ENCODE data around the gene MRPS18A.
"Not testable (repeated sequence)": the region's sequence is repeated elsewhere in the genome, so short reads cannot be mapped to it uniquely, and the experiment has no call there.

MRPS18A gene

DNA sequence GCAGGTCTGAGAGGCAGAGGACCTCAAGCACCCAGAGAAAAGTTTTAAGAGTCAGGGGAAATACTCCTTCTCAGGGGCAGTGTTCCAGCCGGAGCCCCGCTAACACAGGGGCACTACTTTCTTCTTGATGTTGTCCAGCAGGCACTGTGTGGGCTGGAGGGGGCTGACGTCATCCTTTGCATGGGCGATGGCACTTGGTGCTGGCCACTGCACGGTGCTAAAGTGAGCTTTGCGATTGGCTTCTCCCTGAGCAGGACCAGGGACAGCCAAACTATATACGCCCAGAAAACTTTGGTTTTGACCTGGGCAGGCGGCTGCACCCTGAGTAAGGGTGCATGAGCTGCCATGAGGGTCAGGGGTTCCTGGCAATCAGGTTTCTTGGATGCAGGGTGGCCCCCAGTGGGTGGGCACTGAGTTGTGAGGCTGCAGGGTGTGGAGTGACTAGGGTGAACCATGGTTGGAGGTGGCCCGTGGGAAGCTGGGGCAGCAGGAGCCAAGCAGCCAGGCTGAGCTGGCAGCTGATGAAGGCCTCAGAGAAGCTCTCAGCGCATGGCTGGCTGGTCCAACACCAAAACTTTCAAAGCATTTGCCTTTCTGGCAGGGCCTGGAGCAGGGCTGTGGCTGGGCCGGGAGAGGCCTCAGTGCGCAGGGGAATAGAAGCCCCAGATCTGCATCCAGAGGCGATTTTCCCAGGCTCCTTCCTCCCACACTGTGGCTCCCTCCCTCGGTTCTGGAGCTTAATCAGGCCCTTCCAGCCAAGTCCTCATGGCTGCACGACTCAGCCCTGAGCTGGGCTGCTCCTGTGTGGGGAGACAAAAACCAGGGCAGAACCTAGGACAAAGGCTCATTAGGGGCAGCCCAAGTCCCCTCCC is 18.3 kb downstream of the MRPS18A start:
- no peak for DNase-seq

DNA sequence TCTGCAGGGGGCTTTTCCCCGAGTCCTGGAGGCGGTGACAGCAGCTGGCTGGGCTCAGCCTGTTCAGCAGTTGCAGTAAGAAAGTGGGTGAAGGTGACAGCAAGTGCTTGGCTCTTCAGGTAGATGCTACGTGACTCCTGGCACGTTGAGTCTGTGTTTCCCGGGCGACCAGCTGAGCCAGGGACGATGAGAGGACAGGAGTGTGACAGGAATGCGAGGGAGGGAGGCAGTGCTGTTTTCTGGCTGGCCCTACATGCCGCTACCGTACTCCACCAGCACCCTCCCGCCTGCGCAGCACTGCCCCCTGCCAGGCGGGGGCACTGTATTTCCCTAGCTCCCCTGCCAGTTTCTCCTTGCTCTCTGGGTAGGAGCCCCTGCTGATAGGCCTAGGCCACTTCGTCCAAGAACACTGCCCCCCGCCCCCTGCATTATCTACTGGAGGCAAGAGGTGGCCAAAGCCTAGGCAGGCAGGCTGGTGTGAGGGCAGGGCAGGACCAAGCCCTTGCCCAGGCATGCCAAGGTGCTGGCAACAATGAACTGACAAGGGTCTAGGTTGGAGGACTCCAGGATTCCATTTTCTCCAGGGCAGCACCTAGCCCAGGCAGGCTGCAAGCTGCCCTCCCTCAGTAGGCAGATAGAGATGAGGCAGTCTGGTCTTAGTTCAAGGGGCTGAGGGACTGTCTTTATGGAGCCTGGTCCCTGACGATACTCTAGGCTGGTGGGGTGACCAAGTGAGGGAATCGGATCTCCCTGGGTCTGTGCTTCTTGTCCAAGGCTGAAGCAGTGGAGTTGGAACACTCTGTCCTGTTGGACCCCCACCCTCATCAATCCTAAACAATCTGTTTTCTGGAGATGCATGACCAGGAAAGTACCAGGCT is 19.2 kb downstream of the MRPS18A start:
- no peak for DNase-seq

DNA sequence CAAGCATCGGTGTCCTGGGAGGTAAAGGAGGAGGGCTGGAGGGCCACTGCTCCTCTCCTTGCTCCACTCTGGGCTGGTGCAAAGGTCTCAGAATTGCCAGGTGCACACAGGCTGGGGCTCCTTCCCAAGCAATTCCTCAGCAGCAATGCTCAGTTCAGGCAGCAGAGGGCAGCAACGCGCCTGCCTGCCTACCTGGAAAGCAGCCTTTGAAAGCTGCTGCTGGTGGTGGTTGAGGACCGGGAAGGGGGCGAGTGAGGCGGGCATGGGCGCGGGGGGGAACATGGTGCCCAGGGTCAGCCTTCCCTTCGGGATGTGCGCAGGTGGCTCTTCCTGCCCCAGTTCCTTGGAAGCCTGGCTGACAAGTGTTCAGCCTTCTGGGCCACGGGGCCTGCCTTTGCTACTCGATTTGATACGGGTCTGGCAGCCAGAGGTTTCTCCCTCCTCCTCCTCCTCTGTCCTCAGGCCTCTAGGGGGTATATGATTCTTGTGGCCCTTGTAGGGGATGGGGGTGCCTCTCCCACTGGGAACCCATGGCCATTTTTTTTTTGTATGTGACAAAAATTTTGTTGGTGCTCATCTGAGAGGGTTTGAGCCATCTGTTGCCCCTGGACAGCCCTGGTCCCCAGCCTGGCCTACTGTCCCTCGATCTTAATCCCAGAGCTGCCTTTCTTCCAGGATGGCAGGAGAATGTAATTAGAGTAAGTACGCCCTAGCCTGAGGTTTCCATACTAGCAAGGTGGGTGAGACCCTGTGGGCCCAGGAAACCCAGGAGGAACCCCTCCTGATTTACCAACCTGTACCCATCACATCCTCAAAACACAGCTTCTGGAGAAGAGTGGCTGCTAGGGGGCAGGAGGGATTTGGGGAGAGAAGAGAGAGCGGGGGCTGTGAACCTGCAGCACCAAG is 20.1 kb downstream of the MRPS18A start:
- DNase-seq, result no peak

DNA sequence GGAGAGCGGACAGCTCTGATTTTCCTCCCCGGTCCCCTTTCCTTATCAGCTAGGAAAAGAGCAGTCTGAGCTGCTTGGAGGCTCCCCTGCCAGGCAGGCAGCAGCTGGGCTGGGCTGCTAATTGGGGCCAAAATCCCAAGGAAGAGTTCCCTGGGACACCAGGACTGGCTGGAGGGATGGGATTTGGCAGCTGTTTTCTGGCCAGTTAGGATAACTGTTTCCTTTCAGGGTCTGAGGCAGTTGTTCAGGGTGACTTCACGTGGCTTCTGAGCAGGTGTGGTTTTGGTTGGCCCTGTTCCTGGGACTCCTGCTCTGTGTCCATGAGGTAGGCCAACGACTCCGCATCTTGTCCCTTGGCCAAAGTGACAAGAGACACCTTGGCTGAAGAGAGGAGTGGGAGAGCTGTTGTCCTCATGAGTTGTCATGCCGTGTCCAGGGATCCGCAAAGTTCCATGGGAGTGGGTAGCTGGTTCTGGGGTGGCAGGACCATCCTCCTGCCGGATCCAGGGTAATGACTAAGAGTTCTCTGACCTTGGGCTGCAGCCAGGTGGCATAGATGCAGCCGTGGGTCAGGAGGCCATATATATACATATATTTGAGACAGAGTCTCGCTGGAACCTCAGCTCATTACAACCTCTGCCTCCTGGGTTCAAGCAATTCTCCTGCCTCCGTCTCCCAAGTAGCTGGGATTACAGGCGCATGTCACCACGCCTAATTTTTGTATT is 21.2 kb downstream of the MRPS18A start:
- no peak for DNase-seq

DNA sequence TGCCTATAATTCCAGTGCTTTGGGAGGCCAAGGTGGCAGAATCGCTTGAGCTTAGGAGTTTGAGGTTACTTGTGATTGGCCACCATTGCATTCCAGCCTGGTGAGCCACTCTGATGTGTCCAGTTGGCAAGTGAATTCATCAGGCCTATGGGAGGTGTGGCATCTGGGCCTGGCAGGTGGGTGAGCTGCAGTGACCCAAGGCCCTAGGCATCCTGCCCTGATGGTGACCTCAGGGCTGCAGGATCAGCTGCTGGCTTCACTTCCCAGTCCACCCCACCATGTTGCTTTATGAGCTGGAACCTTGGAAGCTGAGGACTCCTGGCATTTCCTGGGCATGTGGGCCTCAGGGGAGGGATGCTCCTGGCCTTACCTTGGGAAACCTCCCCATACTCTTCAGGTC is 22.2 kb downstream of the MRPS18A start:
- DNase-seq, result no peak

DNA sequence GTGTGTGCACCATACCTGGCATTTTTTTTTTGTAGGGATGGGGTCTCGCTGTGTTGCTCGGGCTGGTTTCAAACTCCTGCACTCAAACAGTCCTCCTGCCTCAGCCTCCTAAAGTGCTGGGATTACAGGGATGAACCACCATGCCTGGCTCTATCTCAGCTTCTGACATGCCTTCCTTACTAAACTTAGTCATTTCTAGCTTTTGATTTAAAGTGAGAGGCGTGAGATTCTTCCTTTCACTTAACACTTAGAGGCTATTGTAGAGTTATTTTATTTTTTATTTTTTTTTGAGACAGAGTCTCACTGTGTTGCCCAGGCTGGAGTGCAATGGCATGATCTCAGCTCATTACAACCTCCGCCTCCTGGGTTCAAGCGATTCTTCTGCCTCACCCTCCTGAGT is 24.6 kb downstream of the MRPS18A start:
- DNase-seq, result not testable (repeated sequence)

DNA sequence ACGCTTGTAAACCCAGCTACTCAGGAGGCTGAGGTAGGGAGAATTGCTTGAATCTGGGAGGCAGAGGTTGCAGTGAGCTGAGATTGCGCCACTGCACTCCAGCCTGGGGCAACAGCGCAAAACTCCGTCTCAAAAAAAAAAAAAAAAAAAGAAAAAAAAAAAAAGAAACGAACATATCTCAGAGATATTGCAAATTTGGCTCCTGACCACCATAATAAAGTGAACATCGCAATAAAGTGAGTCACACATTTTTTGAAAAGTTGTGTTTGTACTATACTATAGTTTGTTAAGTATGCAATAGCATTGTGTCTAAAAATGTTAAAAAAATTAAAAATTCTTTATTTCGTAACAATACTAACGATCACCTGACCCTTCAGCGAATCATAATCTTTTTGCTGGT is 29.4 kb downstream of the MRPS18A start:
- no peak for DNase-seq

DNA sequence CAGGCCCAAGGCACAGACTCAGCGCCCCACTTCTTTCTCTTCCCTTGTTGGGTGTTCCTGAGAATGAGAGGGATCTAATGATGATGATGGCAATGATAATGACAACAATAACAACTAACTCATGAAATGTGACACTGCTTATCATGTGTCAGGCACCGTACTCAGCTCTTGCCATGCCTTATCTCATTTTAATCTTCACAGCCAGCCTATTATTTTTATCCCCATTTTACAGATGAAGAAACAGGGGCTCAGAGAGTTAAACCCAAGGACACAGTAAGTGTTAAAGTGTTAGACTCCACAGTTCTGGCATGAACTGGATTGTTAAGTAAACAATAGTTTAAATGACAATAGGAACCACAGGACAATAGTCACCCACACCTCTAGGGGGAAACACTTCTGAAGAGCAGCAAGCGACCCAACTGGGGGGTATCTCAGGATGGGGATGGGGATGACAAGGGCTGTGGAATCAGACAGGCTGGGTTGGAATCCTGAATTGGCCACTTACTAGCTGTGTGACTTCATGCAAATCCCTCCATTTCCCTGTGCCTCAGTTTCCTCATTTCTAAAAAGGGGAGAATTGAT is 30.3 kb downstream of the MRPS18A start:
- DNase-seq, result no peak

DNA sequence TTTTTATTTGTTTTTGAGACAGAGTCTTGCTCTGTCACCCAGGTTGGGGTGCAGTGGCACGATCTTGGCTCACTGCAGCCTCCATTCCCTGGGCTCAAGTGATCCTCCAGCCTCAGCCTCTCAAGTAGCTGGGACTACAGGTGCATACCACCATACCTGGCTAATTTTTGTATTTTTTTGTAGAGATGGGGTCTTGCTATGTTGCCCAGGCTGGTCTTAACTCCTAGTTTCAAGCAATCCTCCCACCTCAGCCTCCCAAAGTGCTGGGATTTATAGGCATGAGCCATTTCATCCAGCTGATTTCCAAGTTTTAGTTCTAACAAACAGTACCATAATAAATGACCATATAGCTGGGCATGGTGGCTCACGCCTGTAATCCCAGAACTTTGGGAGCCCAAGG is 34.8 kb downstream of the MRPS18A start:
- not testable (repeated sequence) for DNase-seq

DNA sequence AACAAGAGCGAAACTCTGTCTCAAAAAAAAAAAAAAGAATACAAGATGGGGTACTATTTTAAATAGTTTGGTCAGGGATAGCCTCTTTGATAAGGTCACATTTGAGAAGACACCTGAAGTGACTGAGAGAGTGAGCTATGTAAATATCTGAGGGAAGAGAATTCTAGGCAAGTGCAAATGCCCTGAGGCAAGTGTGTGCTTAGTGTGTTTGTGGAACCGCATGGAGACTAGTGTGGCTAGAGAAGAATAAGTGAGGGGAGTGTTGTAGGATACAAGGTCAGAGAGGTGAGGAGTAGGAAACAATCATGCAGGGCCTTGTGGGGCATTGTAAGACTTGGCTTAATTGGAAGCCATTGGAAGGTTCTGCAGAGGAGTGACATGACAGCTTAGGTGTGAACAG is 39.3 kb downstream of the MRPS18A start:
- no peak for DNase-seq

DNA sequence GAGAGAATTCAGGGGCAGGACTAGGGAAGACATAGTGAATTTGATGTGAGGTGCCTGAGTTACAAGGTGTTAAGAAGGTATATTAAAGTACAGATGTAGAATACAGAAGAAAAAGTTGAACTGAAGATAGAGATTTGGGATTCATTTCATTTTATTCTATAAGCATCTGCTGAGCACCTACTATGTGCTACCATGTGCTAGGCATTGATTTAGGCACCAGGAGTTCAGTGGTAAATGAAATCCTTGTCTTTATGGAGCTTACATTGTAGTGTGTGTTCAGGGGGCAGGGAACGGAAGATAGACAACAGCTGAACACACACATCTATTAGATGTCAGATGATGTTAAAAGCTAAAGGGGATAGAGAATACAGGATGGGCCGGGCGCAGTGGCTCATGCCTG is 40.0 kb downstream of the MRPS18A start:
- DNase-seq, result no peak

DNA sequence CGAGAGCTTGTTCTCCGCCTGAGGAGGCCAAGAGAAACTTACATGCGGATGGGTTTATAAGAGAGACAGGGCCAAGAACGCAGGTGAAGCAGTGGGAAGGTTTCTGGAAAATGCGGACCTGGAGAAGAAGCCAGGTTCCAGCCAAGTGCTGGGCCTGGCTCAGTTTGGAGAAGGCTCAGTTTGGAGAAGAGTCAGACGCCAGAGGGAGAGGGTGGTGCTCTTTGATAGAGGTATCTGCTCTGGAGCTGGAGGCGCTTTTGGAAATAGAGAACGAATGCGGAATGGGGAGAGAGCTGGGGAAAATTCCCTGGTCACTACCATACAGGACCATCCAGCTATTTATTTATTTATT is 42.0 kb downstream of the MRPS18A start:
- no peak for DNase-seq

DNA sequence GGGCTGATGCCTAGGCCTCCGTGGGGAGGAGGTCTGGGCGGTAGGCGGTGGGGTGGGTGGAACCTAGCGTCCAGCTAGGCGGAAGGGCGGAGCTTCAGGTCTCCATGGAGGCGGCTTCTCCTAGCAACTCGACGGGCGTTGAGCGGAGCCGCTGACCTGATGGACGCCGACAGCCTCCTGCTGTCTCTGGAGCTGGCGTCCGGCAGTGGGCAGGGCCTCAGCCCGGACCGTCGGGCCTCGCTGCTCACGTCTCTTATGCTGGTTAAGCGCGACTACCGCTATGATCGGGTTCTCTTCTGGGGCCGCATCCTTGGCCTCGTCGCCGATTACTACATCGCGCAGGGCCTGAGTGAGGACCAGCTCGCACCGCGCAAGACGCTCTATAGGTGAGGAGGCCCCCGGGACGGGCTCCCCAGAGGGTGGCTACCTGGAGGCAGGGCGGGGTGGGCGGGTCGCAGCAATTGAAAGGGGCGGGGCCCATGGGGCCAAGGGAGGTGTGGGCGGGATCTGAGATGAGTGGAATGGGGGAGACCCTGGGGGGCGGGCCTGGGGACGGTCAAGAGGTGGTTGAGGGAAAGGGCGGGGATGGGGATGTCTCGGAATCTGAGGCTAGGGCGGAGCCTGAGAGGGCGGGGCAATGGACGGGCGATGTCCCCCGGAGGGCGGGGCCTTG is 42.5 kb downstream of the MRPS18A start, which contains the start of gene RSPH9:
Gene RSPH9 (plus strand): TSS at position 97 of the 673 bp plus-strand sequence. CDS start 63 bp downstream, at position 160.
- no peak for DNase-seq

DNA sequence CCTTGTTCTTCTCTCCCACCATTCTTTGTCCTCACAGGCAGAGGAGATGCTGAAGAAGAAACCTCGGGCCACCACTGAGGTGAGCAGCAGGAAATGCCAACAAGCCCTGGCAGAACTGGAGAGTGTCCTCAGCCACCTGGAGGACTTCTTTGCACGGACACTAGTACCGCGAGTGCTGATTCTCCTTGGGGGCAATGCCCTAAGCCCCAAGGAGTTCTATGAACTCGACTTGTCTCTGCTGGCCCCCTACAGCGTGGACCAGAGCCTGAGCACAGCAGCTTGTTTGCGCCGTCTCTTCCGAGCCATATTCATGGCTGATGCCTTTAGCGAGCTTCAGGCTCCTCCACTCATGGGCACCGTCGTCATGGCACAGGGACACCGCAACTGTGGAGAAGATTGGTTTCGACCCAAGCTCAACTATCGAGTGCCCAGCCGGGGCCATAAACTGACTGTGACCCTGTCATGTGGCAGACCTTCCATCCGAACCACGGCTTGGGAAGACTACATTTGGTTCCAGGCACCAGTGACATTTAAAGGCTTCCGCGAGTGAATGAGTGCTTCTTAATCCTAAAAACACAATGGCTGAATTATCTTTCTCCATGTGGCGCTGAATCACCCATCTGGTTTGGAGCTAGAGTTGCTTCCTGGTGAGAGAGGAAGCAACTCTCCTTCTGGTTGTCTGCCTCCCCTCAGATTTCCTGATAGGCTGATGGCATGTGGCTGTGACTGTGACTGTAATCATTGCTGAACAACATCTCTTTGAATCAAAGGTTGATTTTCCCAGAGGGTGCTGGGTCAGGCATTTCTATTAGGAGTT is 47.4 kb downstream of the MRPS18A start:
- no peak for DNase-seq

DNA sequence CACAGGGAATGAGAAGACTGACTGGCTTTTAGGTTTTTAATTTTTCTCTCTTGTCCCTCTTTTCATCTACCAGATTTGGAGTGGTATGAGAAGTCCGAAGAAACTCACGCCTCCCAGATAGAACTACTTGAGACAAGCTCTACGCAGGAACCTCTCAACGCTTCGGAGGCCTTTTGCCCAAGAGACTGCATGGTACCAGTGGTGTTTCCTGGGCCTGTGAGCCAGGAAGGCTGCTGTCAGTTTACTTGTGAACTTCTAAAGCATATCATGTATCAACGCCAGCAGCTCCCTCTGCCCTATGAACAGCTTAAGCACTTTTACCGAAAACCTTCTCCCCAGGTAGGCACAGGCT is 51.3 kb downstream of the MRPS18A start:
- no peak for DNase-seq

DNA sequence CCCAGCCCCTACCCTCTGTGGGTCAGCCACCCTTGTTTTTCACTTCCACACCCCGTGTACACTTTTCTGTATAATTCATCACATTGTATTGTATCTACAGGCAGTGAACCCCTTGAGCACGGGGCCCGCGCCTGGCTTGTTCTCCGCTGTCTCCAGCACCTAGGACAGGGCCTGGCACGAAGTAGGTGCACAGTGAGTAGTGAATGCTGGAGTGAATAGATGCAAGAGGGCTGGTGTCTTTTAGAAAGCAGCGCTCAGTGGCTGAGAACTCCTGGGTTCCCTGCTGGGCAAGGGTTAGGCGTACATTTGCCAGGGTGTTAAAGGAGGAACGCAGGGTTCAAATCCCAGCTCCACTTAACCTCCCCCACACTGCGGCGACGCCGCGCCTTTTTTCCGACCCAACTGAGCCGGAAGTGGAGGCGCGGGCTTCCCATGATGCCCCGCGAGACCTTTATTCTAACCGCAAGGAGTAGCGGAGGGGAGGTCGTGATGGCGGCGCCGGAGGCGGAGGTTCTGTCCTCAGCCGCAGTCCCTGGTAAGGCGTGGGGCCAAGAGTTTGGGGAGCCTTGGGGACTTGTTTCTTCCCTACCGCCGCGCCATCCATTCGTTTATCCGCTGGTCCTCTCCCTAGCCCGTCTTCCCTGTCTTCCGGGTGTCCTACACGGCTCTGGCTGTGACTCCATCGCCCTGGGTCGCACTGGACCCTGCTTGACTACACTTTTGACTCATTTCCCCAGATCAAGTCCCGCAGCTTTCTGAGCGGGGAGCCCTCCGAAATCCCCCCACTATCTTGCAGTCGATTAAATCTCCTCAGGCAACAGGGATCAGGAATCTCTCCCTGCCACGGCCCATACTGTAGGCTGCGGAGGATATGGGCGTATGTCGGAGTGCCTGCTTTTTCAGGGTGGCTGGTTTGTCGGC is 51.9 kb downstream of the MRPS18A start, which contains the start of gene MAD2L1BP:
Gene MAD2L1BP (plus strand): TSS at position 454 of the 921 bp plus-strand sequence. CDS start 36 bp downstream, at position 490.
- peak; percentile 62 for DNase-seq

DNA sequence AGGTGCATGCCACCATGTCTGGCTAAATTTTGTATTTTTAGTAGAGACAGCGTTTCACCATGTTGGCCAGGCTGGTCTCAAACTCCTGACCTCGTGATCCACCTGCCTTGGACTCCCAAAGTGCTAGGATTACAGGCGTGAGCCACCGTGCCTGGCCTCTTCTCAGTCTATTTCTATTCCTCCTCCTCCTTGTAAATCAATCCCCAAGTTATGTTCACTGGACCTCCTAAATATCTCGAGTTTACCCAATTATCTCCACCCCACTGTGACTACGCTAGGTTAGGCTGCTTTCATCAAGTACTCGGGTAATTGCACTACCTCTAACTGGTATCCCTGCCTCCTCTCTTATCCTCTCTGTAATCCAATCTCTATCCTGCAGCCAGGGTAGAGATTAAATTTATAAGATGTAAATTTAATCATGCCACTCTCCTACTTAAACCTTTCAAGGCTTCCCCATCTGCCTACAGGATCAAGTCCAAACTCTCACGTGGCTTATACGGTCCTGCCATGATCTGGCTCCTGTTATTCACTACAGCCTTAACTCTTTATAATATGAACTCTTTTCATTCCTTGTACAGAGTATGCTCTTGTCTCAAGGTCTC is 52.8 kb downstream of the MRPS18A start:
- DNase-seq, result no peak

DNA sequence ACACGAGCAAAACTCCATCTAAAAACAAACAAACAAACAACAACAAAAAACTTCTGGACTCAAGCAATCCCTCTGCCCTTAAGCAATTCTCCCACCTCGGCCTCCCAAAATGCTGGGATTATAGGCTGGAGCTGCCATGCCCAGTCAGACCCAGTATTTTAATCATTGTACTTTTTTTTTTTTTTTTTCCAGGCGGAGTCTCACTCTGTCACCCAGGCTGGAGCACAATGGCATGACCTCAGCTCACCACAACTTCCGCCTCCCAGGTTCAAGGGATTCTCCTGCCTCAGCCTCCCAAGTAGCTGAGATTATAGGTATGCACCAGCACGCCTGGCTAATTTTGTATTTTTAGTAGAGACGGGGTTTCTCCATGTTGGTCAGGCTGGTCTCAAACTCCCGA is 54.6 kb downstream of the MRPS18A start:
- not testable (repeated sequence) for DNase-seq

All from amniotic stem cell (primary cell).